ENCODE measurements around the gene SDR42E1.

DNA sequence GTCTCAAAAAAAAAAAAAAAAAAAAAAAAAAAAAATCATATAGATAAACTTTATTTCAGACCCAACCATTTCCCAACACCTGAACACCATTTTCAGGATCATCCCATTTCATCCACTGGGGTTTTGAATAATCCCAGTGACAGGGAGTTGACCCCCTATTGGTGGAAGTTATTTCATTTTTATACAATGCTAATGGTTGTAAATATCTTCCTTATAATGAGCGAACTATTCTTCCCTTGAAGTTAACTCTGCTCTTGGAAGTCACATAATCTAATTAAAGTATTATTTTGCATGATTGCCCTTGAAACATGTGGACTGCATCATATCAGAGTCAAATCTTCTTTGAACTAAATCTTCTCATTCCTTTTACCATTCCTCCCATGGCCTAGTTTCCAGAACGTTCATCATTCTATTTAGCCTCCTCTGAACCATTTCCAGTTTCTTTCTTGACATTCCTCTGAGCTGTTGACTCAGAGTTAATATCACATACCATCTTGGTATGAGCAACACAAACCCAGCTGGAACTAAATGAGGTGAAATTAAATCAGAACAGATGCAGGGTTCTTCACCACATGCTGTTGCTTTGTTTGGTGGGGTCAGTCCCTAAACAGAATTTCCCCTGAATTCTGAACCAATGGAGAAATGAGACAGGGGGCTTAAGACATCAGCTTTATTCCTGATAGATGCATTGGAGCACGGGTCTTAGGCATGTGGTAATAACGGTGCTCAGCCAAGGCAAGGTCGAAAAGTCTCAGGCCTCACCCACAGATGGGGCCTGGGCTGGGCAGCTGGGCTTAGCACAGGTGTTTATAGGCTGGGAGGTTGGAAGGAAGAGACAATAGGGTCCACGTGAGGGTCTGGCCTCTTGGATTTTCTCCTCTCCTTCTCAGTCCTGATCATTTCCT is 32.7 kb upstream of the SDR42E1 start:
- TF ChIP-seq POLR2AphosphoS5 (IDR thresholded peaks at IDR 0.05; ENCODE audit: low read depth, low read length) (no peak), FOXP2 (optimal IDR thresholded peaks at IDR 0.05; ENCODE audit: borderline replicate concordance, extremely low read depth, extremely low read length, insufficient read depth) (no peak)

All from PFSK-1 (cell line).